Measurements from ENCODE around the gene ABHD11. TPM values are rescaled to one million over a fixed set of nuclear protein-coding genes. Genes with fewer than 3 reads are reported as not detected.
A peak's percentile ranks its signal among the peaks of the same experiment; 100 is the strongest.

The ABHD11 gene
- total and polyA plus RNA-seq, 2 experiments from 2014 or later = 18.7 to 24.6 TPM

GRCh38 chr7:73778801-73779389 is 40.3 kb upstream of the ABHD11 start (continued):
- no peak for TF ChIP-seq CREB1 (CRISPR knock-in tag; IDR thresholded peaks at IDR 0.05; ENCODE audit: low read depth)

- no peak for ATAC-seq
- no peak overlapping the region for H3K4me2 ChIP-seq
- peak overlapping the region; percentile 24; the same call in 1 of the 2 replicates for H3K27ac Mint-ChIP-seq
Measured at GRCh38 chr7:73774923-73775322, 36.3 kb upstream of the ABHD11 start.

More at GRCh38 chr7:73774923-73775322, 36.3 kb upstream of the ABHD11 start:
- Histone ChIP-seq H4K20me1 (replicated peaks; ENCODE audit: insufficient read depth) (no peaks in the 10 kb centered on the region), H3K4me3 (no peak overlapping the region), H3K27ac (ENCODE audit: low read depth) (no peak overlapping the region), H3K27me3 (ENCODE audit: insufficient read depth) (peaks cover 2% of the 10 kb centered on the region; the same call in 1 of the 2 replicates), H3F3A (replicated peaks; ENCODE audit: low read depth) (no peaks in the 10 kb centered on the region), H3K9me2 (ENCODE audit: insufficient read depth) (no peaks in the 10 kb centered on the region), H2AFZ (no peak overlapping the region), H3K36me3 (ENCODE audit: insufficient read depth) (no peaks in the 10 kb centered on the region), H3K79me2 (replicated peaks; ENCODE audit: insufficient read depth) (no peaks in the 10 kb centered on the region), H3K4me1 (ENCODE audit: insufficient read depth) (no peaks in the 10 kb centered on the region)
- H3K36me3 Mint-ChIP-seq (ENCODE audit: low read depth) = no peaks in the 10 kb centered on the region
- H3K9me3 Mint-ChIP-seq = no peaks in the 10 kb centered on the region
- no peak overlapping the region for H3K4me3 Mint-ChIP-seq
- no peaks in the 10 kb centered on the region; the same call in 2 of the 3 replicates for H3K4me1 Mint-ChIP-seq
- DNase-seq (ENCODE audit: low spot score) = no peak
- TF ChIP-seq CTCF (conservative IDR thresholded peaks at IDR 0.05; ENCODE audit: low read depth in 2 of 2) (no peak), POLR2AphosphoS5 (IDR thresholded peaks at IDR 0.05; ENCODE audit: low read depth) (no peak), JUNB (IDR thresholded peaks at IDR 0.05; ENCODE audit: unreplicated experiment) (no peak), CREB1 (CRISPR knock-in tag; IDR thresholded peaks at IDR 0.05; ENCODE audit: low read depth) (no peak), REST (IDR thresholded peaks at IDR 0.05; ENCODE audit: unreplicated experiment) (no peak), ZNF114 (CRISPR knock-in tag; IDR thresholded peaks at IDR 0.05) (no peak), EZH2 (IDR thresholded peaks at IDR 0.05; ENCODE audit: low read depth, unreplicated experiment) (no peak), ETS1 (IDR thresholded peaks at IDR 0.05) (no peak), STAT1 (IDR thresholded peaks at IDR 0.05; ENCODE audit: unreplicated experiment) (no peak), NANOG (IDR thresholded peaks at IDR 0.05; ENCODE audit: borderline replicate concordance) (no peak), EZH2phosphoT487 (IDR thresholded peaks at IDR 0.05; ENCODE audit: unreplicated experiment) (no peak), ZNF331 (CRISPR knock-in tag; IDR thresholded peaks at IDR 0.05; ENCODE audit: low read depth) (no peak), ZNF462 (CRISPR knock-in tag; IDR thresholded peaks at IDR 0.05) (no peak)
- H3K27me3 Mint-ChIP-seq (ENCODE audit: insufficient read depth, low read depth, poor library complexity) = peaks cover 9% of the 10 kb centered on the region

Data from GM23338 (cell line).